HG03565 (cell line): Measurements from ENCODE around the gene ERBB4.
"Not testable (repeated sequence)": the region's sequence is repeated elsewhere in the genome, so short reads cannot be mapped to it uniquely, and the experiment has no call there.

Experiments used
- ATAC-seq: cut with Tn5 transposase; IDR thresholded peaks from one replicate; pipeline ENCODE4 v1.9.1; 2021; ENCODE audit warnings: mild to moderate bottlenecking, moderate library complexity; ENCODE audit not compliant: unreplicated experiment

Gene ERBB4

DNA sequence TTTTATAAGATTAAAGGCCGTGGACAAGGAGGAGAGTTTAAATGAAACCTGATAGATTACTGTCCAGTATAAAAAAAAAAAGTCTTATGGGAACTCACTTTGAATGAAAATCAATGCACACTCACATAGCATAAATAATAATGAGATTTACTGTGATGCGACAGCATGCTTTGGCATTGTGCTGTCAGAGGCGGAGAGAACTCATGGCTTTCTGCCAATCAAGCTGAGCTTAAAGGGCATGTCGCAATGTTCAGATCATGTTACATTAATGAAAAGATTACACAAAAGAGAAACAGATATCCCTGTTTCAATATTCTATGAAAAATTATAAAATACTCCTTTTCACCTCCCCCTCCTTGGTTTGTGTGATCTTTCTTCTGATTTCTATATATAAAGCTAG is 310.8 kb downstream of the ERBB4 start:
- ATAC-seq = no peak

DNA sequence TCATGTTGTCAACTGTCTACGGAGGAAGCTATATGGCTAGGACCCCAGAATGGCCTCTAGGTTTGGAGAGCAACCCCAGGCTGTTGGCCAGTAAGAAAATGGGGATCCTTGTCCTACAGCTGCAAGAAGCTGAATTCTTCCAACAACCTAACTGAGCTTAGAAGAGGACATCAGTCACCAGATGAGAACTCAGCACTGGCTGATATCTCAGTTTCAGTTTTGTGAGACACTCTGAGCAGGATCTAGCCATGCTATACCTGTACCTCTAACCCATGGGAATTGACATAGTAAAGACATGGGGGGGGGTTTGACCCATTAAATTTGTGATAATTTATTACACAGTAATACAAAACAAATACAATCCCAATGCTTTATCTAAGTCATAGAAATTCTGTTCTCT is 312.5 kb downstream of the ERBB4 start:
- ATAC-seq = no peak

DNA sequence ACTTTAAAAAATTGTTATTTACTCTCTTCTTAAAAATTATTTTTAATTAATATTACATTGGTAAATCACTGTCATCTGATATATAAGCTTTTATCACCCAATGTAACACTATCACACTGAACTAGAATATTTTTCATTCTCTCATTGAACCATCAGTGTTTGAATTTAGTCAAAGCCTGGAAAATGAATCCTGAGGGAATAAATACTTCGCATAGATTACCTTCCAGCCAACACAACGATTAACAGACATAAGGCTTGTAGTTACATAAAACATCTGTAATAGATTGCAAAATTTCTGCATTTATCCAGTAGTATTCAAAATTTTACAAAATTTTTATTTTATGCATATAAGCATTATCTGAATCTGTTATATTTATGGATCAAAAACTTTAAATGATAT is 314.9 kb downstream of the ERBB4 start:
- no peak for ATAC-seq

DNA sequence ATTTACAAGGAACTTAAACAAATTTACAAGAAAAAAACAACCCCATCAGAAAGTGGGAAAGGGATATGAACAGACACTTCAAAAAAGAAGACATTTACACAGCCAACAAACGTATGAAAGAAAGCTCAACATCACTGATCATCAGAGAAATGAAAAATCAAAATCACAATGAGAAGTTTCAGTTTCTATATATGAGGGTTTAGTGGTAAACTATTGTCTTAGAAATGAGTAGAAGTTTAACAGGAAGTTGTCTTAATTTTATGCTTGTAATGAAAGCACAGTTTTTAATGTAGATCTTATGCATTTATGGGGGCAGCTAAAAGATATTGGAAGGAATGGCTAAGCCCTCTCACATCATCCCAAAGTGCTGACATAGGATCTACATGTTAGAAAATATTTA is 325.4 kb downstream of the ERBB4 start:
- peak; percentile 71 for ATAC-seq

DNA sequence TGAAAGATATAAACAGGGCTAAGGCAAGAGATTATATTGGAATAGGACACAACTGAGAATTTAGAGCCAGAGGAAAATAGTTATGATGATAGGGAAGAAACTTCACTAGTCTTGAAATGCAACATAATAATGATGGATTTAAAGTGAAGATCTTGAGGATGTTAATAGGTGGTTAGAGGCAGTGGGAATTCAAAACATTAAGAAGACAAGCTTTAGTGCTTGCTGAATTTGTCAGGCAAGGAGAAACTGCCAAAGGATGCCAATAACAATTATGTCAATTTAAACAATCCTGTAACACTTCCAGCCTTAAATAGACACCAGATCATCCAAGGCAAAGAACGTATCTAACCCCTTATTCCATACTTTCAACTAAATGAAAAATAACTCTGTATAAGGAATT is 330.1 kb downstream of the ERBB4 start:
- ATAC-seq = no peak

DNA sequence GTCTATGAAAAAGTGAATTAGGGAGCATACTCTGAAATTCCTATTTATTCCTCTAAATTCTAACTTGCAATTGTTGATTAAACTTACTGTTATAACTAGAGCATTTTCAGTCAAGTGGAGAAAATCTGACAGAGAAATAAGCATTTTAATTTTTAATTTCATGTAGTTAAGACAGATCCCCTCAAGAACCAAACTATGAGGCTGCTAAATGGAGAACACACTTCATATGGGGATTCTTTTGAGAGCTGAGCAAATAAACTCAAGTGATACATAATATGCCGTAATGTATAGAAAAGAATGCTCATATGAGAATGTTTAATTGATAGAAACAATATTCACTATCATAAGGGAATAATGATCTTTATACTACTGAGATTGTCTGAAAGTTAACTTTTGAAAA is 340.8 kb downstream of the ERBB4 start:
- ATAC-seq = no peak

DNA sequence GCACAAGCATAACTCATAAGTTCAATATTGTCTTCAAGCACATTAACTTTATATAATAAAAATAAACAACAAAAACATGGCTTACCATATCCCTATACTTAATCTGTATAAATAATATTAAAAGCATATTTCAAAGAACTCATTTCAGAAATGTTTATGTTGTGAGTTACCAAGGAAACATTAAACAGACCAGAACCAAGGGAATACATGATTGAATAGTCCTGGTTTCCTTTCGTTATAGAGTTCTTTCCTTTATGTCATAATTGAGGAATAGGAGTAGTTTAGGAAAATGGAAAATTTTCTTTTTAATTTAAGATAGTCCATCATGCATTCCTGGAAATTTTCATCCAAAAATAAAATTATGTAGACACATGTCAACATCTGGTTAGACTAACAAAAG is 343.0 kb downstream of the ERBB4 start:
- ATAC-seq = no peak

DNA sequence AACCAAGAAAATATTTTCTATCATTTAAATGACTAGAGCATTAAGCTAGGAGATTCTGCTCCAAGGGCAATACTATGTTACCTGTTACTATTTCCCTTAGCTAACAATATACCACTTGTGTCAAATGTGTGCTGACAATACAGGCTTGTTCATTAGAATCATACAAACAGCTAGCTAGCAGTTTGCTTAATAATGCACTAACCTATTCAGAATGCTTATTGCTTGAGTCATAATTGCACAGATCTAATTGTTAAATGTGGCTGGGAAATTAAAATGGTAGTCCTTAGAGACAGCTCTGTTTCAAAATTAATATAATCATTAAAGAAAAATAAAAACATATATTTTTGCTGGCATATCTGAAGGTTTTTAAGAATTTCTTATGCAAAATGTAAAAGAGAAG is 344.2 kb downstream of the ERBB4 start:
- ATAC-seq = no peak

DNA sequence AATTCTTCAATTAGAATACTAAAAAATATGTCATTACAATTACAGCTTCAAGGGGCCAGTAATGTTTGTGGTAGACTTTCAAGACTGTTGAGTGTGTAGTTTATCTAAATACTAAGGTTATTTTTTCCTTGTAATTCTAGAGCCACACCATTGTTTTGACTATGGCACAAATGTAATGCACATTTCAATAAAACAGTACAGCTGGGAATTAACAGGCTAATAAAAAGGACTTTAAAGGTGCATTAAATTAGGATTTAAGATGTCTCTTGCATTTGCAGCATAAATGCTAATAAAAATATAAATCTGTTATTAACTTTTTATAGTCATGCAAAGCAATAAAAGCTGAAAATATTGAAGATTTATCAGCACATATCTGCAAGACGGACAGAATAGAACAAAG is 344.8 kb downstream of the ERBB4 start:
- ATAC-seq = no peak

DNA sequence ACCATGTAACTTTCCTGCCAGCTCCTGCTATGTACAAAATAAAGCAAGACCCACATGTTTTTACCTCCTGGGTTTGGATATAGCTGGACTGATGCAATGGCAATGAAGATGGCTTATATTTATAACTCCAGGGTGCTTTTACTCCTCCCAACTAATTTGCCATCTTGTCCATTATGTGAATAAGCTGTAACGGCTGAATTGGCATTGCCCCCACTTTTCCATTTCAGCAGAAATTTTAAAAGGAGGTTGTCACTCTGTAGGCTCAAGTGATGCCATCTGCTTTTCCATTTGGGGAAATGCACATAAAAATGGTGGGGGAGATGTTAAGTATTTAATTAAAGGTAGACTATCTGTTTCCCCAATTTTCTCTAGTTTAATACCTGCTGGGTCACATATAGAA is 345.5 kb downstream of the ERBB4 start:
- no peak for ATAC-seq

DNA sequence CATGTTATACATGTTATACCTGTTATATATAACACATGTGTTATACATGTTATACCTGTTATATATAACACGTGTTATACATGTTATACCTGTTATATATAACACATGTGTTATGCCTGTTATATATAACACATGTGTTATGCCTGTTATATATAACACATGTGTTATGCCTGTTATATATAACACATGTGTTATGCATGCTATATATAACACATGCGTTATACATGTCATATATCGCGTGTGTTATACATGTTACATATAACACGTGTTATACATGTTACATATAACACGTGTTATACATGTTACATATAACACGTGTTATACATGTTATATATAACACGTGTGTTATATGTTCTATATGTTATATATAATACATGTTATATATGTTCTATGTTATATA is 347.2 kb downstream of the ERBB4 start:
- not testable (repeated sequence) for ATAC-seq

DNA sequence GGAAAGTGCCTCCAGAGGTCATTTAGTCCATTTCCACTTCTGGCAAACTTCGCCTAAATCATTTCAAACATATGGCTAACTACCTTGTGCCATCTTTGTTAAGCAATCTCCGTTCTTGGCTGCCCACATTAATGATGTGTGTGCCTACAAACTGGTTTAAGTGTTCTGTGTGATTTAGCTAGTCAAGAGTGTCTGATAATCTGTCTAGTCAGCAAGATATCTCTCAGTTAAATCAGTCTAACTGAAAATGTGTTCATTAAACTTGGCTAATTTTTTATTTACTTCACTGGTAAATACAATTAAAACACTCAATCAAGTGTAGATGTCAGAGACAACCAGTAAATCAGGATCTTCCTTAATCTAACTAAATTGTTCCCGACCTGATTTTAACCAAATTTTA is 352.4 kb downstream of the ERBB4 start:
- no peak for ATAC-seq

DNA sequence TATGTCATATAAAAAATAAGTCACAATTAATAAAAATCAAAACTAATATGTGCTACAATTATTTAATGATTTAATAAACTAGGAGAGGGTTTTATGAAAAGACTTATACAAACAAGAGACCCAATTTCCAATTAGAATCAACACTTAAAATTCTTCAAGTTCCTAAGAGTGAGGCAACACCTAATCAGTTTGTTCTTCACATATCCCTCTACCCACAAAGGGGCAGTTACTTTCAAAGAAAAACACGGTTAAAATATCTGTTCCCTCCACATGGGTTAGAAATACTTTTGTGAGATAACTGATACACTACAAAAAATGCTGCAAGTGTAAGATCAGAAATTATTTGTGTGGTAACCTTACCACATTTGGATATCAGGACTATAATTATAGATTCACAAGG is 357.0 kb downstream of the ERBB4 start:
- no peak for ATAC-seq

DNA sequence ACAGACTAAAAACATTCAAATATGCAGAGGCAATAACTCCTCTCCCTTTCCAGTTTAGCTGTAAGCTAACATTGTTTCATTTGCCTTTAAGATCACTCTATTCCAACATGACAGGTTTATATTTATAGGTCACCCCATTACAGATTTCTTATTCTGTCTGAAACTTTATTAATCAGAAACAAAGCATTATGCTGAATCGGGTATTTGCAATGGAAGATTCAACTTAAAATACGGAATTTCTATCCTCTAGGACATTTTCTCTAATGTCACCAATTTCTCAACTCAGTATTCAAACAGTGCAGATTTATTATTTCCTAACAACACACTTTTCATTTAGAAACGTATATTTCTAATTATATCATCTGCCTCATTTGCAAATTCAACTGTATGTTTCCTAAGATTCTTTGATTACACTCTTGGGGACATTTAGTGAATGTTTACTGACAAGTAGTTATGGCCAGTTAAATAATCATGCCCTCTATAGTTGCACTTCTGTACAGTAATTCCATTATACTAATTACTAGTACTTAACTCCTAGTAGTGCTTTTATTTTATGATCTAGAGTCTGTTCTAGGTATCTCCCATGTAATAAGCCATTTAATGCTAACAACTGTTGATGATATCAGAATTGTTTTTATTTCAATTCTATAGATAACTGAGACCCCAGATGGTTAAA is 358.1 kb downstream of the ERBB4 start:
- no peak for ATAC-seq

DNA sequence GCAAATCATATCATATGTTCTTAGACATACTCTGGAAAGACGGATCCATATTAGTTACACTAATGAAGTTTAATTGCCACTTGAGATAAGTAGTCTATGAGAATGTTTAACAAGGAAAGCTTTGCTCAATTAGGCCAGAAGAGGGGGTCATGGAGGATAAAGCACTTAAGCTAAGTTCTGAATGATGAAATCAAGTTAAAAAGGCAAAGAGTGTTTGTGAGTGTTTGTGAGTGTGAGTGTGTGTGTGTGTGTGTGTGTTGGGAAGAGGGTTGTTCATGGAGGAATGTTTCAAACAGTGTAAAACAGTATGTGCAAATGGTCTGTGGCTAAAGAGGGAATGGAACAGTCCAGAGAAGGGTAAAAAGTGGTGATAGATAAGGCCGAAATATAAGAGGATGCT is 360.9 kb downstream of the ERBB4 start:
- no peak for ATAC-seq

DNA sequence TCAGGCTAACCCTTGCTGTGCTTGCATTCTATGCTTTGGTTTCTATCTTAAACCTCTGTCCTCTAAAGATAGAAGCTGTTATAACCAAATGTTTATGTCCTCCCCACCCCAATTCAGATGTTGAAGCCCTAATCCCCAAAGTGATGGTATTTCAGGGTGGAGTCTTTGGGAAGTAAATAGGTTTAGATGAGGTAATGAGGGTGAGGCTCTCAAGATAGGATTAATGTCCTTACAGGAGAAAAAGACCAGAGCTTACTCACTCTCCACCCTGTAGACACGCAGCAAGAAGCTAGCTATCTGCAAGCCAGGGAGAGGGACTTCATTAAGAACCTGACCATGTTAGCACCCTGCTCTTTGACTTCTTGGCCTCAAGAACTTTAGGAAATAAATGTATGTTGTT is 362.5 kb downstream of the ERBB4 start:
- ATAC-seq = no peak

DNA sequence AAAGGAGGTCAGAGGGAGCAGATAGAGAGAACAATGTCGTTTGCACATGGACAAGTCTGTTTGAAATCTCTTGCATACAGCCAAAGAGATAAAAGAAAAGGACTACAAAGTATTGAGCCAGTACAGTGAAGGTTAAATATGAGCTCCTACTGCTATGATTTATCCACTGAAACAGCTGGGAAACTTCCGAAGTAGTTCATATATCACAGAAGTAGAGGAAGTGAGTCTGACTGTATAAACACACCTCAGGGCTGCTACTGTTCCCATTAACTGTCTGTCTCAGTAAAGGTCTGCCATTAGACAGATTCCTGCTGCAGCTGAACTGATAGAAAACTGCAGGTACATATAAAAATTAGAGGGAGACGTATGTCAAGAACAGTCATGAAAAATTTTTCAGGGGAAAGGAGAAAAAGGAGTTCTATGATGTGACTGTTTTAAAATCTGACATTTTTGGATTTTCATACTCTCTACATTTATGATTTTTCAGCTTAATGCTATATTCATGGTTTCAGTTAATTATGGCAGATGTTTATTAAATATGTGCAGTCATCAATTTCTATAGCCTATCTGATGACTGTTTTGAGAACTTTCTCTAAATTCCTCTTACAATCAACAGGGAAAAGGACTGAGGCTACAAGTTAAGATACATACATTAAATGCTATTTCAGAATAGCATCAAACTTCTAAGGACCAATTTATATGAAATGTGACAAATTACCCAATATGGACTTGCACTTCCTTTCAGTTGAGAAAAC is 364.7 kb downstream of the ERBB4 start:
- no peak for ATAC-seq

DNA sequence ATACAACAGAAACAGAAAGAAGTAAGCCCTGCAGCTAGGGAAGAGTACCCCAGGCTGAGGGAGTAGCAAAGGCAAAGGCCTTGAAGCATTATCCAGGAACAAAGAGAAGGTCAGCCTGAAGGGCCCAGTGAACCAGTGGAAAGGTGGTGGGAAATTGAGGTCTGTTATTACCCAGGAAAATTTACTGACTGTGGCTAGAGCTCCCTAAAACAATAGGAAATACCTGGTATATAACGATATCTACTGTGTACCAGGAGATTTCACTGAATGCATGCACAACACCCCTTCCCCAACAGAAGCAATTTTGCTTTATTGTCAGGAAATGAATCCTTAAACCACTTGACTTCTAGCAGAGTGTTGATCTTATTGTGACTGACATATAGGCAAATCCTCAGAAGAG is 365.3 kb downstream of the ERBB4 start:
- no peak for ATAC-seq

DNA sequence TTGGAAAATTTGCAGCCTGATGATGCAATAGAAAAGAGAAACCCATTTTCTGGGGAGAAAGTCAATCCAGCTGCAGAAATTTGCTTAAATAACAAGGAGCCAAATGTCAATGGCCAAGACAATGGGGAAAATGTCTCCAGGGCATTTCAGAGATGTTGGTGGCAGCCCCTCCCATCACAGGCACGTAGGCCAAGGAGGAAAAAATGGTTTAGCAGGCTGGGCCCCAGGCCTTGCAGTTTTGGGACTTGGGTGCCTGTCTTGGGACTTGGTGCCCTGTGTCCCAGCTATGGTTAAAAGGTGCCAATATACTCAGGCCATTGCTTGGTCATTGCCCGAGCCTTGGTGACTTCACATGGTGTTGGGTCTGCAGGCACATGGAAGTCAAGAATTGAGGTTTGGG is 368.2 kb downstream of the ERBB4 start:
- no peak for ATAC-seq

DNA sequence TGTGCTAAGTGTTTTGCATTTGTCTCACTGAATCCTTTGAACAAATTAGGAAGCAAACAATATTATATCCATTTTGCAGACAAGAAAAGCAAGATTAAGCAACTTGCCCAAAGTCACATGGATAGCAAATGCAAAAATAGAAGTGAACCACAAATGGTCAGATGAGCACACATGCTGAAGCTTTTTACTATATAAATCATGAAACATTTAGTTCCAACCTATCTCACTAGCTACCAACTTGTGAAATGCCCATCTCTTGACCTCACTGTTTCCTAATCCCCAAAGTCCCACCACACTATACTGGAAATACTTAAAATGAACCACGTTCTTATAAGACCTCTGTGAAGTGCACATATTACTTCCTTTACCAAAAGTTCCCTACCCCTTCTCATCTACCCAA is 380.5 kb downstream of the ERBB4 start:
- no peak for ATAC-seq

DNA sequence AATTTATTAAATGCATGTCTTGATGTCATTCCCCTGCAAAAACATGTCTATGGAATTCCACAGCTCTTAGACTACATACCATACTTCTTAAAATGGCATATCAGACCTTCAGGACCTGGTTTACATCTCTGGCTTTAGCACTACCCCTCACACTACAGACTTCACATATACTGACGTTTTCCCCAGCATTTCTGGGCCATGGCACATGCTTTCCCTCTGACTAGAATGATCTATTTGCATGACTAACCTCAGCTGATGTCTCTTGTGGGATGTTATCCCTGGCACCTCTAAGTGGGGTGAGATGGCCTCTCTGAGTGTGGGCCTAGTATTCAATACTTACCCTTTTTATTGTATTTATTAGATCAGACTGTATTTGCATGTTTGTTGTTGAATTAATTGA is 381.6 kb downstream of the ERBB4 start:
- no peak for ATAC-seq

DNA sequence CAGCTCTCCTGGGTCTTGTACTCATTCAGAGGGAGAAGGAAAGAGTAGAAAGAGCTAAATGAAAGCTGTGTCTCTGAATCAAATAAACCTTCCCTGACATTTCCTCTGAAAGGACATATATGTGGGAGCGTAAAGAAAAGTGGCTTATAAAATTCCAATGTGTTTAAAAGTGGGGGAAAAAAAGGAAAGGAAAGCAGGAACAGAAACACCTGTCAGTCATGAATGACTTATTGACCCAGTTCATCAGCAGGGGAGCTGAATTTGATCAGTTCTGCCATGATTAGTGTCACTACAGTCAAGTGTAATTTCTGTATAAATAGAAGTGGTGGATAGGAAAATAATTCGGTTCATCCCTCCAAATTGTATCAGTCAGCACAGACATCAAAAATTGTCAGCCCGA is 382.5 kb downstream of the ERBB4 start:
- ATAC-seq = no peak

DNA sequence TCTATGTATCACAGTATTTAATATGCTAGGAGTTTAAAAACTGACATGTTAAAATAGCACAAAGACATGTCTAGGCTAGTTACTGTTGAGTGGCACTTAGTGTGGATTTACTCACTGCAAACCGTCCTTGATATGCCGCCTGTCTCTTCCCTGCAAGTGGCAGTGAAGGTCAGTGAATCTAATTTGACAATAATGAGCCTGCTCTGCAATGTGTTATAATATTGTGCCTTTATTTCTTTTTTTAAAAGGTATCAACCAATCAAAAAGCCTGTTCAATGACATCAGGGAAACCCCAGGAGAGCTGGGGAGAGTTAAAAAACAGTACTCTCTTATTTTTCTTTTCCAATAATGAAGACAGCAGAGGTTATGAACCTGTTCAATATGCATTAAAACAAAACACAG is 384.1 kb downstream of the ERBB4 start:
- no peak for ATAC-seq
